GM19025 (cell line): Measurements from ENCODE around the gene CENPF.
"Not testable (repeated sequence)": the region's sequence is repeated elsewhere in the genome, so short reads cannot be mapped to it uniquely, and the experiment has no call there.

Experiments
- ATAC-seq: cut with Tn5 transposase; IDR thresholded peaks from one replicate; pipeline ENCODE4 v1.9.1; 2021; ENCODE audit warnings: mild to moderate bottlenecking, low read depth, moderate library complexity; ENCODE audit not compliant: unreplicated experiment

Gene CENPF, protein sequence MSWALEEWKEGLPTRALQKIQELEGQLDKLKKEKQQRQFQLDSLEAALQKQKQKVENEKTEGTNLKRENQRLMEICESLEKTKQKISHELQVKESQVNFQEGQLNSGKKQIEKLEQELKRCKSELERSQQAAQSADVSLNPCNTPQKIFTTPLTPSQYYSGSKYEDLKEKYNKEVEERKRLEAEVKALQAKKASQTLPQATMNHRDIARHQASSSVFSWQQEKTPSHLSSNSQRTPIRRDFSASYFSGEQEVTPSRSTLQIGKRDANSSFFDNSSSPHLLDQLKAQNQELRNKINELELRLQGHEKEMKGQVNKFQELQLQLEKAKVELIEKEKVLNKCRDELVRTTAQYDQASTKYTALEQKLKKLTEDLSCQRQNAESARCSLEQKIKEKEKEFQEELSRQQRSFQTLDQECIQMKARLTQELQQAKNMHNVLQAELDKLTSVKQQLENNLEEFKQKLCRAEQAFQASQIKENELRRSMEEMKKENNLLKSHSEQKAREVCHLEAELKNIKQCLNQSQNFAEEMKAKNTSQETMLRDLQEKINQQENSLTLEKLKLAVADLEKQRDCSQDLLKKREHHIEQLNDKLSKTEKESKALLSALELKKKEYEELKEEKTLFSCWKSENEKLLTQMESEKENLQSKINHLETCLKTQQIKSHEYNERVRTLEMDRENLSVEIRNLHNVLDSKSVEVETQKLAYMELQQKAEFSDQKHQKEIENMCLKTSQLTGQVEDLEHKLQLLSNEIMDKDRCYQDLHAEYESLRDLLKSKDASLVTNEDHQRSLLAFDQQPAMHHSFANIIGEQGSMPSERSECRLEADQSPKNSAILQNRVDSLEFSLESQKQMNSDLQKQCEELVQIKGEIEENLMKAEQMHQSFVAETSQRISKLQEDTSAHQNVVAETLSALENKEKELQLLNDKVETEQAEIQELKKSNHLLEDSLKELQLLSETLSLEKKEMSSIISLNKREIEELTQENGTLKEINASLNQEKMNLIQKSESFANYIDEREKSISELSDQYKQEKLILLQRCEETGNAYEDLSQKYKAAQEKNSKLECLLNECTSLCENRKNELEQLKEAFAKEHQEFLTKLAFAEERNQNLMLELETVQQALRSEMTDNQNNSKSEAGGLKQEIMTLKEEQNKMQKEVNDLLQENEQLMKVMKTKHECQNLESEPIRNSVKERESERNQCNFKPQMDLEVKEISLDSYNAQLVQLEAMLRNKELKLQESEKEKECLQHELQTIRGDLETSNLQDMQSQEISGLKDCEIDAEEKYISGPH (N-terminal part only)

DNA sequence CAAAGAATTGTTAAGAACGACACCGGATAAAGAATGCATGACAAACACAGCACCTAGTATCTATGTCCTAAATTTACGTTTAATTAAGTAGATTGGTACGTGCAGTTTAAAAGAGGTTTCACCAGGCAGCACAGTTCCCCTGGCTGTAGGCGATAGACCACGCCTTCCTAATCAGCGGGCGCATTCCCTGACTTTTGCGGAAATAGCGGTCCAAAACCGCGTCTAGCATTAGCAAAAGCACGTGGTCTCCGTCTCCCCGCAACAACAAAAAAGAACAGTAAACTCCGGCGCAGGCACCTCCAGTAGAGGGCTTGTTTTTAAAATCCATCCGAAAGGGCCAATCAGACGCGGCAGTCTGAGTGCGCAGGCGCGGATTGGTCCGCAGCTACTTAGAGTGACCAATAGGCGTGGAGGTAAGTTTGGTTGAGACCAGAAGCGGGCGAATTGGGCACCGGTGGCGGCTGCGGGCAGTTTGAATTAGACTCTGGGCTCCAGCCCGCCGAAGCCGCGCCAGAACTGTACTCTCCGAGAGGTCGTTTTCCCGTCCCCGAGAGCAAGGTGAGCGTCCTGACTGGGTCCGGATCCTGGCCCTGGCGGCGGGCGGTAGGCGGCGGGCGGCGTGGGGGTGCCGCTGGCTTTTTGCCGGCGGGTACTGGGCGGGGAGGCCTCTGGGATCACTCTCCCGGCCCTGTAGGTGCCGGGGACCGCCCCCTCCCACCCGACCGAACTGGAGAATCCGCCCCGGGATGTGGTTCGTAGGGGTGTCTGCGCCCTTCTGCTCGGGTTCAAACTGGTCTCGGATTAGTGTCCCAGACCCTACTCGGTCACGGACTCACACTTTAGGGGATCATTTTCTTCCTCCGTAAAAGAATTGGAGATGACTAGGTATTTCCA is at the start of gene CENPF:
Gene CENPF (plus strand): TSS at position 432 of the 894 bp plus-strand sequence. CDS start 10,560 bp downstream, outside the sequence.
- ATAC-seq: peak; percentile 98

DNA sequence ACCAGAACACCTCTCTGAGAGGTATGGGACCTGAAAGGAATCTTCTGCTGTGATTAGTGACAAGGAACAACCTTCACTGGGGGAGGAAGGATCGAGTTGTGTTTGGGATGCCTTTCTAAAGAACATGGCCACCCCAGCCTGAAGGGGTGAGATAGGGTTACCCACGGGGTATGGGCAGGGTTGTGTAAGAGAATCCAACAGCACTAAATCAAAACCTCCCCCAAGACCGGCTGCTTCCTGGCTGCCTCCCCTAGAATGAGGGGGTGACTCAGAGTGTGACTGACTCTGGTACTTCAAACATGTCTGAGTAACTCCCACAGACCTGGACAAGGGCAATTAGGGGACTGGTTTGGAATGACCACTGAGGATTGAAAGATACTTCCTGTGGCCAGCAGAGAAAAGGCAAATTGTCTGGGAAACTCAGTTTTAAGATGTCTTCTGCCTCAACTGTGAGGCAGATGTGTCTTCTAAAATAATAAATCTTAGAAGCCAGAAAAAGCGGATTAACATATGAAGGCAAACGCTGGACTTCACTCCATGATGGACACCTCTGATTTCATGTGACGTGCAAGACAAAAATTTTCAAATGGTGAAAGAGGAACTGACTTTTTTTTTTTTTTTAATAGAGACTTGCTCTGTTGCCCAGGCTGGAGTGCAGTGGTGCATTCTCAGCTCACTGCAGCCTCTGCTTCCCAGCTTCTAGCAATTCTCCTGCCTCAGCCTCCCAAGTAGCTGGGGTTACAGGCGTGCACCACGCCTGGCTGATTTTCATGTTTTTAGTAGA is 44.9 kb upstream of the CENPF start:
- ATAC-seq: no peak

DNA sequence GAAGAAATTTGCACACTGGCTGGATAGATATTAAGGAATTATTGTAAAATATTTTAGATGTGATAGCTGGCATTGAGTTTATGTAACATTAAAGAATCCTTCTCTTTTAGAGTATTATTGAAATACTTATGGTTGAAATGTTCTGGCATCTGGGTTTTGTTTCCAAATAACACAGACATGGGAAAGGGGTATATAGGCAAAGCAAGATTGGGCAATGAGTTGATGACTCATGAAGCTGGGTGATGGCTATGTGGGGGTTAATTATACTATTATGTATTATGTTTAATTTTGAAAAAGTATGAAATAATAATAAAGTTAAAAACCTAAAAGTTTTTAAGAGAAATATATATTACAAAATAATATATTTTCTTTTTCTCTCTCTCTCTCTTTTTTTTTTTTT is 39.1 kb upstream of the CENPF start:
- no peak for ATAC-seq

DNA sequence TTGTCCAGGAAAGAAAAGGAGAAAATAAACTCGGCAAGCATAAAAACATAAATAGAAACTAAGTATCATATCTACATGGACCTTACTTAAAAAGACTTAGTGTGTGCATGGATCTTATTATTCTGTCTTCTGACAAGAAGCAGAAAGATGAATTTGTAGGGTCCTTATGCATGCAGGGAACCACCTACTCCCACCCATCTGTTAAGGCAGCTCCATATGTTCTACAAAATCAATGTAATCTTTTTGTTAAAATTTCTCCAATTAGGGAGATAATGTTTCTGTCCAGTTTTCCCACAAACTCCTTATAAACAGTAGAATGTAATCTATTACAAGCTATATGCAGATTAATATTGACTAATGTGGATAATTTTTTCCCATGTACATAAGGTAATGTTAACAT is 37.7 kb upstream of the CENPF start:
- ATAC-seq: no peak

DNA sequence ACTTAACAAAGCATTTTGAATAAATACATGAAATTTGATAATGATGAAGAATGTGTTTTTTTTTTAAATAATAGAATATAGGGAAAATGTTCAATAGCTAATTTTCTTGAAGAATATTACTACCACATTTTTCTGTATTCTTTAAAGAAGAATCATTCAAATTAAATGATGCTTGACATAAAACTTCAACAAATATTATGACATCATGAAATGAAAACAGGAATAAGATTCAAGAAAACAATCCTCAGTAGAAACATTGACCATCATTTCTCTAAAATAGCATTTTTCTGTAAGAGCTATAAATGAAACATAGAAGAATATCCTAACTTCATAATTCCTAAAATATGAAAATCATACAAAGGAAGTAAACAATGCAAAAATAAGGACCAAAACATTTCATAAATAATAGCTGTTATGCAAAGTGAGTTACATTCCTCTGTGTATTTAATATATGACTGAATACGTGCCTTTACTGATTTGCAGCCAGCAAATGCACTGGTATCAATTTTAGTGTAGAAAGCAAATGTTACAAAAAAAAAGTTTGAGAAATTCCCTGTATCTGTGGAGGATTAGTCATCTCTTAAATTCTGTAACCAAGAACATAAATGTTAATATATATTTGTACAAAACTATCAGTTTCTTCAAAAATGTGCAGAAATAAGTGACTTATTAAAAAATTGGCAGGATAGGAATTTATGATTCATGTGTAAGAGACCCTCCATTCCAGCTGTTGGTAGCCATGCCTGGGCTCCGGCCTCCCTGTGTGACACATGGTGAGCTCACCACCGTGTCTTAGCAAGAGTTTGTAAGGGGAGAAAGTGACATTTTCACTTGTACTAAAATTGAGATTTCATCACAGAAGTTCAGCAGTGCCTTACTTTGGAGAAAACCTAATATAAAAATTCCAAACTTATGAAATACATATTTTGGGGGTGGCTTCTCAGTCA is 36.6 kb upstream of the CENPF start:
- no peak for ATAC-seq

DNA sequence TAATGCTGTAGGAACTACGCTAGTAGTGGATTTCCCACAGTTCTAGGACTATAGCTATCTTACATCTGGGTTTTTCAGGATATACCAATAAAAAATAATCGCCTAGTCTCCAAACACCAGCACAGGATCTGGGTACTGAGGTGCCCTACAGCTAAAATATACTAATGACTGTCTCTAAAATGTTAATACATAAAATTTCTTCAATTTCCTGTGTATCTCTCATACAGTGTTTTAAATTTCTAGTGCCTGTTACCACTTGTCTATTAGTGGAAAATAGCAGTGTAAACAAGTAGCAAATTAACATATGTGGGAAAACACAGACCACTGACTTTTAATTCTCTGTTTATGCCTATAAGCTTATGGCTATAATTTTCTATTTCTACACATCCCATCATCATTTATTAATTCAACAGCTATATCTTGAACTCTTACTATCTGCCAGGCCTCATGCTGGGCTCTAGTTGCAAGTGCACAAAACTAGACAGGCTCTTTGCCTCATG is 35.5 kb upstream of the CENPF start:
- no peak for ATAC-seq

DNA sequence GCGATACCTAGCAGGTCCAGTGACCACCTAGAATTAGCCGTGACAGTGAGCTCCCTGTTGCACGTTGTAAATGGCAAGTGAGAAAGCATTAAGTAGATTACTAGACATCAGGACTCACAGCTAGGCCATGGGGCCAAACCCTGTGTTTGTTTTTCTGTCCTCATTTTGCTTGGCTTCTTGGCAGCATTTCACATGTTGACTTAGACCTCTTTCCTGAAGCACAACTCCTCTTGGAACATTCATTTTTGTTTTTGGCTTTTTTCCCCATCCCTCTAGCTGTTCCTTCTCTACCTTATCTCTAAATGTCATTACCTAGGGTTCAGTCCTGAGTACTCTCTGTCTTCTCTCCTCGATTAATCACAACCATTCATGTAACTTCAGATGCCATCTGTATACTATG is 34.7 kb upstream of the CENPF start:
- no peak for ATAC-seq

DNA sequence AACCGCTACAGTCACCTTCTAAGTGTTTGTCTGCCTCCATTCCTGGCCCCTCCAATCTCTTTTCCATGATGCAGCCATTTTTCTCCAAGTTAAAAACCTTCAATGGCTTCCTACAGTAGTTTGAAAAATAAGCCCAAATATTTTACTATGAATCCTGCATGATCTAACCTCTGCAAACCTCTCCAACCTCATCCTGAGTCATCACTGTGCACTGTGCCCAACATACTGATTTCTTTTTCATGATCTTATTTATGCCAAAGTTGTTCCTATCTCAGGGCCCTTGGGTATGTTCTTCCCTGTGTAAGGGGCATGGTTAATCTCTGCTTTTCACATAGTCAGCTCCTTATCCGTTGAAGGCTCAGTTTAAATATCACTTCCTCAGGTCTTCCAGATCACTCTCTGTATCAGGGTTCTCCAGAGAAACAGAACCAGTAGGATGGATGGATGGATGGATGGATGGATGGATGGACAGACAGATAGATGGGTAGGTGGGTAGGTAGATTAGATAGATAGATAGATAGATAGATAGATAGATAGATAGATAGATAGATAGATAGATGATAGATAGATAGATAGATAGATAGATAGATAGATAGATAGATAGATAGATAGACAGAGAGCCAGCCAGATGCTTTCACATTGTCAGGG is 33.5 kb upstream of the CENPF start:
- ATAC-seq: no peak

DNA sequence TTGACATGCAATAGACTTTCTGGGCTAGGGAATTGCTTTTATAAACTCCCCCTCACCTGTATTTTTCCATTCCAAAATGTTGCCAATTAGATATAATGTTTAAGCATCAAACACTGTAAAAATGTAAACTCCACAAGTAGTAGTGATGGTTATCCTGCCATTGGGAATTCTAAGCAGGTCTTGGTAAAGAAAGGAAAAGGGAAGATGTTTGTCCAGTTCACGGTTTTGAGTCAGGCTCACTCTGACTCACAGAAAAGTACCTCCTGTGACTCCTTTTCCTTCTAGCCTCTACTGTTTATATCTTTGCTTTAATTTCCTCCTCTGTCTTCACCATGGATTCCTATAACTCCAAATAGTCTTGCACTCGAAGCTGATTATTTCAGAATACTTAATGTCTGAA is 32.6 kb upstream of the CENPF start:
- ATAC-seq: no peak

DNA sequence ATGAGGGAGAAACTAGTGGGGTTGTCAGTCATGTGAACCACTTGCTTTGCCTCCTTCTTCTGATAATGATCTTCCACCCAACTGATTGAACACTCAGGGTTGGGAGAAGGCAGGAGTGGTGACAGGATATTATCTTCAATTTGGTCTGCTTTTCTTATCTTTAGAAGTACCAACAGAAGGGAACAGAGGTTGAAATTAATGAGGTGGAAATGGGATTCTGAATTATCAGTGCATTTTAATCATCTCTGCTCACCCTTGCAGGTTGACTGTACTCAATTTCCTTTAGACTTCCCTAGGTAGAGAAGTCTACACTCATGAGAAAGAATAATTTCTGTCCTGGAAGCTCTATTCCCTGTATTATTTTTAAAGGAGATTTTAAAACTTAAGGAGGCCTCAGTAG is 31.7 kb upstream of the CENPF start:
- no peak for ATAC-seq

DNA sequence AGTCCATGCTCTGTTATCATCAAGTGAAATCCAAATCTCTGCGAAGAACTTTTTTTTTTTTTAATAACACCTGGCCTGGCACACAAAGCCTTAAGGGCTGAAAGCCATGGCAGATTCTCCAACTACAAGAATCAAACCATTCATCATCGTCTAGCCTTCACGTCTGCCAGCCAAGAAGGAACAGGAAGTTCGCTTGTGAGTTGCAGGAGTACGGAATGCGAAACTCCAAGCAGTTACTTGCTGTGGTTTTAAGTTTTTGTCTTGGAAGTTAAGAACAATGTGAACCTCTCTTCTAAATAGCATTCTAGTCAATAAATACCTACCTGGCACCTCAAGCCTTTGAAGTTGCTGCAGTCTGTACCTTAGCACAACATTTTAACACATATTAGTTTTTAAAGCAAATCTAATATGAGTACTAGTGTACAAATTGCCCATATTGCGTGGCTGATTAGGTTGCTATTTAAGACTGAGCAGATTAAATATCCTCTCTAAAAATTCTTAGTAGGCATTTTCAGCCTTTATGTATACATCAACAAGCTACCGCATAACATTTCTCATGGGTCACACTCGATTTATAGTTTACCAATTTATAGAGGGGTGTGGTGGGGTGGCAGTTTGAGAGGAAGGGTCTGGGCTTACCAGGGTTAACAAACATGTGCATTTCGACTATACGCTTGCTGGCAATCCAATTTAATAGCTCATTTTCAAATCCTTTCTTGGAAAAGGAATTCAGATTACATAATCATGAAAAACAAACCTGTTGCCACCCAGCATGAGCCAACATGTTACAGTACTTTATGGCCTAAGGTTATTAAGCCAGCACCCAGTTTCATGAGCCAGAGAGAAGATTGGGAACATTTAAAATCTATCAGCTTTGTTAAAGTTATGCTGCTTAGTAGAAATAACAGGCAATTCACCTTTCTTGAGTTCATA is 29.3 kb upstream of the CENPF start:
- ATAC-seq: no peak

DNA sequence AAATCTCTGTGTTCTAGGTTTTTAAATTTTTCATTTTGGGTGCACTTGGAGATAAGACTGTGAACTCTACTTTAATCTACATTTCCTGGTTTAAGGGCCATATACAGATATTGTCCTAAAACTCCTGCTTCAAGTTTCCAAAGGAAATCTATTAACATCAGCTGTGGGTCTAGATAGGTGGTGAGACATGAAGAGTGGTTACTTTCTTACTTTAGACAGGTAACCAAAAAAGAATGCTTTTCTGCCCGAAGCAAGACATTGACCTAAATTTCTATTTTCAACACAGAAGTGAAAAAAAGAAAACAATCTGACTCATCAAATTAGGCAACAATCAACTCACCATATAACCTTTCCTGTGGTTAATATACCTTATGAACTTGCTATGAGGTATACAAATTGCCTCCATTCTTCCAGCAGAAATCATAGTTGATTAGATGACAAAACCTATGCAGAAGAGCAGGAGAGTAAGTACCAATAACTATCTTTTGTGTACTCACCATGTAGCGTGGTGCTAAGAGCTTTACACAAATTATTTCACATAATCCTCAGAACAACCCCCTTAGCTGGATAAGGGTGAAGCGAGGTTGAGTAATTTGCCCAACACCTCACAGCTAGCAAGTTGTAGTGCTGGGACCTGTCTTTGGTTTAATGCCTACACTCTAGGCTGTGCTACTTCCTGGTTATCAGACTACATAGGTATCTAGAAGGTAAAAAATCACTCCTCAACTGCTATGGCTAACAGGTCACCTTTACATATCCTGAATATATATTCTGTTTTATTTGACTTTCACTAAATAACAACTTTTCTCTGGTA is 28.2 kb upstream of the CENPF start:
- no peak for ATAC-seq

DNA sequence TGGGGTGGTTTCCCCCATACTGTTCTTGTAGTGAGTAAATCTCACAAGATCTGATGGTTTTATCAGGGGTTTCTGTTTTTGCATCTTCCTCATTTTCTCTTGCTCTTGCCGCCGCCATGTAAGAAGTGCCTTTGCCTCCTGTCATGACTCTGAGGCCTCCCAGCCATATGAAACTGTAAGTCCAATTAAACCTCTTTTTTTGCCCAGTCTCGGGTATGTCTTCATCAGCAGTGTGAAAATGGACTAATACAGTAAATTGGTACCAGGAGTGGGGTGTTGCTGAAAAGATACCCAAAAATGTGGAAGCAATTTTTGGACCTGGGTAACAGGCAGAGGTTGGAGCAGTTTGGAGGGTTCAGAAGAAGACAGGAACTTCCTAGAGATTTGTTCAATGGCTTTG is 26.9 kb upstream of the CENPF start:
- ATAC-seq: not testable (repeated sequence)

DNA sequence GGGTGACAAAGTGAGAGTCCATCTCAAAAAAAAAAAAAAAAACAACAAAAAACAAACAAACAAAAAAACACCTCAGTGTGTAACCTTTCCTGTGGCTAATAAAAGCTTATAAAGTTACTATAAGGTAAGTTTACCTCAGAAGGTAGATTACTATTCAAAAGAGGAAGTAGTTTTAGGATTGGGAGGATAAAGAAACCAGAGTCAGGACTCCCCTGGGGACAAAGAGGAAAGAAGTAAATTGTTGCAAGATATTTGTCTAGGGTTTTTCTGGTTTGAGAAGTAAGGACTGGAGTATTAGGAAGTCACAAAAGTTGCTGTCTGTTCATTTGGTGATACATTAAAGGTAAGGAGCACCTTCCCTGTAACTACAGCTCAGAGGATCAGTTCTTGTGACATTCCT is 23.8 kb upstream of the CENPF start:
- ATAC-seq: no peak

DNA sequence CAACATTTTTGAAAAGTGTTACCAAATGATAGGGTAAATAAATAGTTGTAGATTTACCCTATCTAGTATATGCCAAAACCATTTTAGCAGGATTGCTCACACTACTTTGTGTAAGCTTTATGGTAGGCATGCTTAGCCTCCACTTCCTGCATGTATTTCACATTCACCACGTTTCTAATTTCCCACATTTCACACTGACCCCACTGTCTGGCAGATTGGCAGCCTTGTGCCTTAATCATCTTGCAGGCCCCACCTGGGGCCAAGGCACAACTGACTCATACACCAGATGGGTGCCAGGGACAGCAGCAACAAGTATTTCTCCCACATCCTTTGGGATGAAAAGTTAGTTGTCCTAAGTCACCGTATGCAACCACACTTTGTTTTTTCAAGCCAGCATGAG is 21.2 kb upstream of the CENPF start:
- ATAC-seq: no peak
